Endometrial microvascular endothelial cells (primary cell): Measurements from ENCODE around the gene SMTNL2. TPM values are rescaled to one million over a fixed set of nuclear protein-coding genes. Genes with fewer than 3 reads are reported as not detected.

Source experiments
- in situ Hi-C: cut with HindIII; loops from 2 replicates; pipeline ENCODE4 v1.10.0; 2017; ENCODE audit warnings: low sequenced_read_pairs, low pct_unique_long_range_greater_than_20kb; ENCODE audit errors: inconsistent ontology term
- total RNA-seq: library from RNA; depleted of rRNA; stranded (reverse); fragments of >200 nt; gene quantifications from one replicate; pipeline ENCODE4 v1.2.3, GENCODE V29; 2015; ENCODE audit errors: inconsistent ontology term

Gene SMTNL2
- total RNA-seq, 1 donor from 2014 or later: not detected

DNA sequence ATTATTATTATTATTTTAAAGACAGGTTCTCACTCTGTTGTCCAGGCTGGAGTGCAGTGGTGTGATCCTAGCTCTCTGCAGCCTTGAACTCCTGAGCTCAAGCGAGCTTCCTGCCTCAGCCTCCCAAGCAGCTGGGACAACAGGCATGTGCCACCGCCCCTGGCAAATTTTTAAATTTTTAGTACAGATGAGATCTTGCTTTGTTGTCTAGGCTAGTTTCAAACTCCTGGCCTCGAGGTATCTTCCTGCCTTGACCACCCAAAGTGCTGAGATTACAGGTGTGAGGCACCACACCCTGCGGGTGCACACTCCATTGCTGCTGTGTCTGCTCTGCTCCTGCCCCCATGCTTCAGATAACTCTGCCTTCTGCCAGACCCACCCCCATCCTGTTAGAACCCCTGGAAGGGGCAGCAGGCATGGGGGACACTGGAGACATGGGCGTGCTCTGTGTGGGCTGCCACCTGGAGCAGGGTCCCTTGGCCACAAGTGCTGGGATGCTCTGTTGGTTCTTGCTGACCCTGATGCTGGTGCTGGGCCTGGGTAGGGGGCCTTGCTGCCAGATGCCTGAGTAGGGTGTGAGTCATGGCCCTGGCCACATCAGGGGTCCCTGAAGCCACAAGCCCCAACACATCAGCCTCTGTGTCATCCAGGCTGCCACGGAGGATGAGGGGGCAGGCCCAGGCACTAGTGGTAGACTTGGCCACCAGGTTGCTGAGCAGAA, 26.5 kb upstream of the SMTNL2 start:
- in situ Hi-C loops: no loop called here

DNA sequence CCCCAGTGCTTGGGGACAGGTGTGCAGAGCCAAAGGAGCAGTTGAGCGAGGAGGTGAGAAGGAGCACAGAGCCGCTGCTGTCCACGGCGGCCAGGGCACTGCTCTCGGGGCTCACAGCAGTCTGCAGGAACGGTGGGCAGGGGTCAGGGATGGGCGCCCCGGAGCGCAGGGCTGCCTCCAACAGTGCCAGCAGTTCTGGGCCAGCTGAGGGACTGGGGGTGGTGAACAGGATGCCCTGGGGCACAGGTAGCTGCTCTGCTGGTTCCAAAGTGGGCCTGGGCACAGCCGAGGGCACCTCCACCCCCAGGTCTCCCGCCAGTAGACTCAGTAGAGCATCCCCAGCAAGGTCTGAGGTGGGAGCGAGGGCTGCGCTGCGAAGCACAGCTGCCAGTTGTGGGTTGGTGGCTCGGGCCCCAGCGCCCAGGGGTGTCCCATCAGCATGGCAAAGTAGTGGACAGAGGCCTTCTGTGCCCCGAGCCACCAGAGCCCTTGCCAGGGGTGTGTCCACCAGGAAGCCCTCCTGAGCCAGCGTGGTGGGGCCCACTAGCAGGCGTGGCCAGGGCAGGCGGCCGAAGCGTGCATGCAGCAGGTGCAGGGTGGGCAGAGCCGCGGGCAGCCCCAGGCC, 25.9 kb upstream of the SMTNL2 start:
- in situ Hi-C loops: no loop called here

DNA sequence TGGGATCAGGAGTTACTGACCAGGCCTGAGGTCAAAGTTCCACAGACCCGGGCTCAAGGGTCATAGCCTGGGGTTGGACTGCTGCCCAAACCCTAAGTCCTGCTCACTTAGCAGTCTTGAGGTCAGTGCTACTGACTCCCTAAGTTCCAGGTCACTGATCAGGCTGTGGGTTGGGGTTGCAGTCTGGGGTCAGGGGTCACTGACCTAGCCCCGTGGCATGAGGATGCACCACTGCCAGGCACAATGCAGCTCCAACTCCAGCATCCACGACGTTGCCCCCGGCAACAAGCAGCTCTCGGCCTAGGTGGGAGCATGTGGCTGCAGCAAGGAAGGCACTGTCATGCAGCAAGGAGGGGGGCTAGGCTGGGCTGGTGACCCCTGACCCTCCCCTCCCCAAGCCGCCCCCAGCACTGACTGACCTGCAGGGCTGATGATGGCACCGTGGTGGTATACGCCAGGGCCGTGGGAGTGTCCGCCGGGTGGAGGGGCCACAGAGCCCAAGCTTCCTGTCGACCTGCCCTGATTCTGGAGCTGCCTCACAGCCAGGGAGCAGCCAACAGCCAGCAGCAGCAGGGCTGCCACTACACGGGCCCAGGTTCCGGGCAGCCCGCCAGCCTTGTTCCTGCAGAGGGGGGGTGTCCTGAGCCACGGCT, 25.1 kb upstream of the SMTNL2 start:
- in situ Hi-C loops: no loop called here

DNA sequence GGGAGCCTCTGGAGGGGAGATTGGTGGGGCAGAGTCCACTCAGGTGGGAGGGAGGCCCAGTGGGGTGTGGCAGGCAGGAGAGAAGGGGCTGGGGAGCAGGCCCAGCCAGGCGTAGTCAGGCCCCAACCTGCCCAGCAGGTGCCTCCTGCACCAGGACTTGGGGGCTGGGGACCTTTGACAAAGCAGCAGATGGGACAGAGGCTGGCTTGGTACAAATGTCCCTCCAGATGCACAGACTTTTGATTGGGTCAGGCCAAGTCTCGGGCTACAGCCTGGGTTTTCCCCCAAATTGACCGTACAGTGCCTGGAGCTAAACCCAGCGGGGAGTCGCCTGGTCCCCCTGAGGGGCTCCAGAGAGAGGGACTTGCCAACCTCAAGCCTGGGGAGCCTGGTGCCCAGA, 24.4 kb upstream of the SMTNL2 start:
- in situ Hi-C loops: no loop called here

DNA sequence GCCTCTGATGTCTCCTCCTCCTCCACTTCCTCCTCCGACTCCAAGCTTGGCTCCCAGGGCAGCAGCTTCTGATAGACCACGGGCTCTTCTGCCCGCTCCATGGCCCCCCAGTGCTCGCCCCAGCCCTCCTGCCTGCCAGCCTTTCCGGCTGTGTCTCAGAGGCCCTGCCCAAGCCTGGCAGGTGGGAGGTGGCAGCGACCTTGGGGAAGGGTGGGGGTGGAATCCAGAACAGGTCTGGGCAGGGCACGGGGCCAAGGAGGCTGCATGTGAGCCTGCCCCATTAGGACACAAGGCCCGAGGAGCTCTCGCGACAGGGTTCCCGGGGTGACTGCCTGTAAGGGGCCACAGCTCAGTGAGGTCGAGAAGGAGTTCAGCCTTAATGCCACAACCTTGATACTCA, 23.9 kb upstream of the SMTNL2 start, which contains the start of gene GGT6:
GGT6 (minus strand) TSS at position 157 of the 400 bp plus-strand sequence; CDS start at position 101, 56 bp downstream.
- in situ Hi-C loops: no loop called here

DNA sequence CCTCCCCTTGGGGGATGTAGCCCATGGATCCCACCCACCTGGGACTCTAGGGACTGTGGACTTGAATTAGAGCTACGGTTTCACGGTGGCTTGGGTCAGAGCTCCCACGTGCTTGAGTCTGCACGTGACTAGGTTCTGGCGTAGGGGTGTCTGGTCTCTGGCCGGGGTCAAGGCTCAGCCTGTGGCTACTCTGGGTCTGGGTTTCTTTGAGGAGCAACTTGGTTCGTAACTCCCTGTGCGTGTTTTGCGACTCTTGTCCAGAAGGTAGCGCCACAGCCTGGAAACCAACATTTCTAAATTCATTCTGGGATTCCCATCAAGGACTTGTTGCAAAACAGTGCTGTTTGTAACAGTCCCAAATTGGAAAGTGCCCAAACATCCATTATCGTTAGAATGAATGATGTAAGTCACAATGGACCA, 23.5 kb upstream of the SMTNL2 start:
- in situ Hi-C loops: no loop called here

DNA sequence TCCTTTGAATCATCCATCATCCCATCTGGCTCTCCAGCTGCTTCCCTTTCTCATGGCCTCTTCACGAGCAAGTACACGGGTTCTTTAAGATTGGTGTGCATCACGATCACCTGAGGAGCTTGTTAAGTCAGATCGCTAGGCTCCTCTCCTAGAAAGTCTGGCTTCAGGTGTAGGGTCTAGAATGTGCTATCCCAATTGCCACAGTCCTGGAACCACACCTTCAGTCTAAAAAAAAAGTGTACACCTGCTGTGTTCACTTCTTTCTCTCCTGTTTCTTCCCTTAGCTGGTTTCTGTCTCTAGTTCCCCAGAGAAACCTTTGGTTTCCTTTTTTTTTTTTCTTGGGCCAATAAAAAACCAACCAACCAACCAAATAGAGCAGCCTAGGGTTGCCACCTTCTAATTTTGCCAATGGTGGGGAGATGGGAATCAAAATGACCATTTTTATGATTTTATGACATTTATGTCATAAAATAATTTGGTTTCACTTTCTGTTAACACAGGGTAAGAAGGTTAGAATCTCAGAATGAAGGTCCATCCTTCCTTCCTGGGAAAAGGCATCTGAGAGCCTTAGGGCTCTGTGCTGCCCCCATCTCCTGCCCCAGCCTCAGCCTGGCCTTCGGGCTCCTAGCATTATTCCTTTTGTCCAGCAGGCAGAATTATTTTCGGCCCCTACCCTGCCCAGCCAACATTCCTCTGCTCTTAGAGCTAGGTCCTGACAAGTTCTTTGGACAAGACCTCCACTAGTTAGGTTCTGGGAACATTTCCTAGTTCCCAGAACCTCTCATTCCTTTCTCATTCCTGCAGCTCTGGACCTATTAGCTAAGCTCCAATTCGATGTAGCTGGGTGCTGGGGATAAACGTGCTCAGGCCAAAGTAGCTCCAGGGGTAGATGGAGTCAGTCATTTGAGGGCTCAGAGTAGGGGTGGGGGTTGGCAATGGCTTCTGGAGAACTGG, 22.0 kb upstream of the SMTNL2 start:
- in situ Hi-C loops: no loop called here

DNA sequence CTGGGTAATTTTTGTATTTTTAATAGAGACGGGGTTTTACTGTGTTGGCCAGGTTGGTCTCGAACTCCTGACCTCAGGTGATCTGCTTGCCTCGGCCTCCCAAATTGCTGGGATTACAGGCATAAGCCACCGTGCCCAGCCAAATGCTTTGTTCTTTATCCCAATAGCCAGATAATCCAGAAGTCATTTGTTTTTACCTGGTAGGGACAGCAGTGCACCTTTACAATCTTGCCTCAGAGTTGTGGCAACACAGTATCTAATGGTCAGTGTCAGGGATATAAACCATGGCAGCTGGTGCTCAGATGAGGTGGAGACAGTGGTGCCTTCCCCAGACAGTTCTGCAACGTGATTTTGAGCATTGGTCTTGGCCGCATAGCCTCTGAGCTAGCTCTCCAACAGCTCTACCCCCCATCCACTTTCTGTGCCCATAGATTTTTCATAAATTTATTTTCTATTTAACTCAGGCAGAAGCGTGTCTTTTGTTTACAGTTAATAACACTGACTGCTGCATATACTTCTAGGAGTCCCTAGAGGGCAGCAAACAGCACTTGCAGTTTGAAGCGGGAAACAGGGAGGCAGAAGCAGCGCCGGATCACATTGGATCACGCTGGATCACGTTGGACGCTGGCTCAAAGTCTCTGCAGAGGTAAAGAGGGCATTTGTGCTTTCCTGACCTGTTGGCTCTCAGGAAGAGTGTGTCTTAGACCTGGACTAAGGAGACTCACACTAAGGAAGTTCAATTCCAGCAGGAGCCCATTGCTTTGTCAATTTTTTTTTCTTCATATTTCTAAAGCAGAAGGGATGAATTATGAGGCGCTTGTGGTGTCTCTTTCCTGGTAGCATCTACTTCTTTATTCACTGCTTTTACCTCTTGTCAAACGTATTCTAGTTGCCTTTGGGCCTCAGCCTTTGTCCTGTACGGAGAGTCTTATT, 18.9 kb upstream of the SMTNL2 start:
- in situ Hi-C loops: no loop called here

DNA sequence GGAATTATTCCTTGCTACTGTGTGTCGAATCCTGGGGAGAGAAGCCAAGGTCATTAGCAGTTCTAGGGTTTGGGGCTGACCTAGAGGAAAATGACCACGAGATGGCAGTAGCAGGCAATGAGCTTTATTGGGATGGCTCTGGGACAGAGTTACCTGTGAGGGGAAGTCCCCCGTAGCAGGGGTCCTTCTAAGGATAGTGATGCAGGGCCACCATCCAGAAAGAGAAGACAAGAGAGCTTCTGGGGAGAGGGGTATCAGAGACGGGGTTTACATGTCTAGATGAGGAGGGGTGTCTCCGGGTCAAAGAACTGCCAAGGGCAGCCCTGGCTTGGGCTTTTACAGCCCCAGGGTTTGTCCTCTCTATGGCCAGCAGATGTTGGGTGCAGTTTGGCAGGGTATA, 17.5 kb upstream of the SMTNL2 start:
- in situ Hi-C loops: no loop called here

DNA sequence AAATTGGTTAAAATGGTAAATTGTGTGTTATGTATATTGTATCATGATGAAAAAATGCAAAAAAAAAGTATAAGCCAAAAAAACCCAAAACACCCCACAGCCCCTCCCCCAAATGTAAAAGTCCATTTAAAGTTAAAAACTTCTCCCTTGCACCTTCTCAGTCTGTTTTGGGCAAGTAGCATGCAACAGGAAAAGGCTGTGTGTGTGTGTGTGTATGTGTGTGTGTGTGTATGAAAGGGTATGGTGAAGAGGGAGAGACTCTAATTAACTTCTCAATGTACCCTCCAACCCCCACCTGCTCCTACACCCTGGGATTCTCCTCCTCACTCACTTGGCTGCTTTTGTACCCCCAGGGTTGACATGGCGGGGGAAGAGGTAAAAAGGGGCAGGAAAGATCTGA, 14.7 kb upstream of the SMTNL2 start:
- in situ Hi-C loops: no loop called here

DNA sequence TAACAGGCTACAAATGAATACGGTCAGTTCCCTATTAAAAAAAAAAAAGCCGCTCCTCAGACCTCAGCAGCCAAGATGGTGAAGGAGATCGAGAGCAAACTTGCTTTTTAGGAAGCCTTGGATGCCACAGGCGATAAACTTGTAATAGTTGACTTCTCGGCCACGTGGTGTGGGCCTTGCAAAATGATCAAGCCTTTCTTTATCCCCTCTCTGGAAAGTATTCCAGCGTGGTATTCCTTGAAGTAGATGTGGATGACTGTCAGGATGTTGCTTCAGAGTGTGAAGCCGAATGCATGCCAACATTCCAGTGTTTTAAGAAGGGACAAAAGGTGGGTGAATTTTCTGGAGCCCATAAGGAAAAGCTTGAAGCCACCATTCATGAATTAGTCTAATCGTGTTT, 12.2 kb upstream of the SMTNL2 start:
- in situ Hi-C loops: no loop called here

DNA sequence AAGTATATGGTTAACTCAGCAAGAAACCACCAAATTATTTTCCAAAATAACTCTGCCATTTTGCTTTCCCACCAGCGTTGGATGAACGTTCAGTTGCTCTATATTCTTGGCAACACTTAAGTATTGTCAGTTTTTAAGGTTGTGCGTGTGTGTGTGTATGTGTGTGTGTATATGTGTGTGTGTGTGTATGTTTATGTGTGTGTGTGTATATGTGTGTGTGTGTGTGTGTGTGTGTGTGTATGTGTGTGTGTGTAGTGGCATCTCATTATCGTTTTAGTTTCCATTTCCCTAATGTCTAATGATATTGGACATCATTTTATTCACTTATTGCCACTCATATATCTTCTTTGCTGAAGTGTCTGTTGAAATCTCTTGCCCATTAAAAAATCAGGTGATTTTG, 11.2 kb upstream of the SMTNL2 start:
- in situ Hi-C loops: no loop called here

DNA sequence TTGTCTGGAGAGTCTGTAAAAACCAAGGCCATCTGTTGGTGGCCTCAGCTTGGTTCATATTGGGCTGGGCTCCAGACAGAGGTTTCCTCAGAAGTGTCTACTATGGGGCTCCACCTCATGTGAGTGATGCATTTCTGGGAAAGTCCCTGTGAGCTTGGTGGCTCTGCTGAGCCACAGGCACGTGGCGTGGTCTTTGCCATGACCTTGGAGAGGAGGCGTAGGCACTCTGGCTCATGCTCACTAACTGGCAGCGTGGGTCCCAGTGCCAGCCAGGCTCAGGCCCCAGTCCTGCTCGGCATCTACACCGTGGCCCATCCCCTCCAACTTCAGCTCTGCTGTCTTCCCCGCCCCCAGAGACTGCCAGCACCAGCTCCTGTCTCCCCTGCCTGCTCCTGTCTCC, 10.7 kb upstream of the SMTNL2 start:
- in situ Hi-C loops: no loop called here

DNA sequence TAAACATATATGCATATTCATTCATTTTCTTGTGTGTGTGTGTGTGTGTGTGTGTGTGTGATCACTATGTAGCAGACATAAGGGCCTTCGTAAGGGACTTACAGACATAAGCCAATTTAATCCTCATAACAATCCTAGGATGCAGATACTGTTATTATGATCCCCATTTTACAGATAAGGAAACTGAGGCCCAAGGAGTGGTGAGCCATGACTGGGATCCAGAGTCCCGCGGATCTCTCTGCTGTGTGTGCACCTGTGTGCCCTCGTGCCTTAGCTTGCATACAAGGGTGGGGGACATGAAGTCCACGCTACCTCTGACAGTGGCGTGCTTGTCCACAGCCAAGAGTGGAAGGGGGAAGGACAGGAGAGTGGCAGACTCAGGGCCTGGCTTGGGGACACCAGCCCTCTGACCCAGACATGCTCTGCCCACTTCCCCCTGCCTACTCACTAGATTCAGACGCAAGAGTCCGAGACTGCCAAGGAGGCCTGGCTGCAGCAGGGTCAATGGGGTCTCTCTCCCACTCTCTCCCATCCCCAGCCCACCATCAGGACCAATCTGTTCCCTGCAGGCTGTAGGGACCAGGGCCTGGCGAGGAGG, 9.8 kb upstream of the SMTNL2 start:
- in situ Hi-C loops: no loop called here

DNA sequence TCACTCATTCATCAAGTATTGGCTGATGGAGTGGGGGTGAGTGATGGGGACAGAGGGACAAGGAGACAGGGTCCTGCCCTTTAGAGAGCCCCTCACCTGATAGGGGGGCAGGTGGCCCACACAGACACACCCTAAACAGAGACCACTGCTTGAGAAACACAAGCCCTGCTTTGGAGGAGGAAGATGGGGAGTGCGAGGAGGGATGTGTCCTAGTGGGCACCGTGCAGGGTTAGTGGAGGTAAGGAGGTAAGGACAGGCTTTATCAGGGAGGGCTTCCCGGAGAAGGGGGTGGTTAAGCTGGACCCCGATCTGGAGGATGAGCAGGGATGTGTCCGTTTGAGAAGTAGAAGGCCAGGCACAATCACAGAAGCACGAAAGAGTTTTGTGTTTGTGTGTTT, 8.2 kb upstream of the SMTNL2 start:
- in situ Hi-C loops: no loop called here

DNA sequence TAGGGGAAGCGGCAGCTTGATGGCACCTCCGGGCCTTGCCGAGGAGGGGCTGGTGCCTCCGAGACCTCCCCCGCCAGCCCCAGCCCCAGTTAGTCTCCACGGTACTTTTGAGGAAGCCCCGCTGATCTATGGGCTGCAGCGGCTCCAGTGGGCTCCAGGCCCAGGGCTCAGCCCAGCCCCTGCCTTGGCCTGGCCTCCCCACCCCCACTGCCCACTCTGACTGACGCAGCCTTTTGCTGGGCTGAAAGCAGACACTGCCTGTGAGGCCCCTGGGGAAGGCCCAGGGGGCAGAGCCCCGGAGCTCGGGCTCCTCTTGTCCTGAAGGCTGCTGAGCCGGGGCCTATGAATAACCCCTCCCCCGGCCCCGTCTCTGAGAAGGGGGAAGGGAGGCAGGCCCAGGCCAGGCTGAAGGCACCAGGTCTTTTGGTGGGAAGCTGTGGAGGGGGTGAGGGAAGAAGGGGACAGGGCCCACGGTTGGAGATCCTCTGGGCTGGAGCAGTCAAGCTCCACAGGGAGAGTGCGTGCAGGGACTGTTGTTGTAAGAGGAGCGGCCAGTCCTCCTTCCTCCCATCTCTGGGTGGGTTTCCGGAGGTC, 7.5 kb upstream of the SMTNL2 start:
- in situ Hi-C loops: no loop called here

DNA sequence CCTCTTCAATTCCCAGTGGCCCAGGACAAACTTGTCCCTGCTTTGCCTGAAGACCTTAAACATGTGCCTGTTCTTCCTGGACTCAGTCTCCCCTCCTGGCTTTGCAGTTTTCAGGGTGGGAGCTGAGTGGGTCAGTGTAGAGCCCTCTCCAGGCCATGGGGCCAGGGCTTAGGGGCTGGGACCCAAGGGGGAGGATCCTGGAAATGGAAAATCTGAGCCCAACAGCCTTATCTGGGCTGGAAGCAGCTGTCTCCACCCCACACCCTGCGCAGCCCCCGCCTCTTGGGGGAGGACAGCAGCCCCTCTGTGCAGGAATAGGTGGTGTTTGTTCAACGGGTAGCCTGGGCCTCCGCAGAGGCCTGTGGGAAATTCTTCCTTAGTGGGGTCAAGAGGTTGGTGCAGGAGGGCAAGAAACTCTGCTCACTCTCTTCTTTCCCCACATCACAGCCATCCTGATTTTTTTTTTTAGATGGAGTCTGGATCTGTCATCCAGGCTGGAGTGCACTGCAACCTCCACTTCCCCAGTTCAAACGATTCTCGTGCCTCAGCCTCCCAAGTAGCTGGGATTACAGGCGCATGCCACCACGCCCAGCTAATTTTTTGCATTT, 6.8 kb upstream of the SMTNL2 start:
- in situ Hi-C loops: no loop called here
